ENCODE results near the gene CCBE1.
"Not testable (repeated sequence)": the region's sequence is repeated elsewhere in the genome, so short reads cannot be mapped to it uniquely, and the experiment has no call there.

CCBE1 gene

GRCh38 chr18:59684777-59685176, 12.4 kb downstream of the CCBE1 start:
- no peak for DNase-seq (ENCODE audit: low read depth in 4 of 4, low spot score in 1 of 4)

- no peak for DNase-seq (ENCODE audit: low read depth in 4 of 4, low spot score in 1 of 4)
These were observed 15.7 kb downstream of the CCBE1 start for GRCh38 chr18:59681521-59682004.

GRCh38 chr18:59681051-59681450, 16.2 kb downstream of the CCBE1 start:
- DNase-seq (ENCODE audit: low read depth in 4 of 4, low spot score in 1 of 4) = no peak

- DNase-seq (ENCODE audit: low read depth in 4 of 4, low spot score in 1 of 4) = no peak
These were observed 21.9 kb downstream of the CCBE1 start for GRCh38 chr18:59675346-59675745.

- DNase-seq (ENCODE audit: low read depth in 4 of 4, low spot score in 1 of 4) = no peak
These were observed 22.3 kb downstream of the CCBE1 start for GRCh38 chr18:59674903-59675270.

GRCh38 chr18:59674186-59674902, 22.9 kb downstream of the CCBE1 start:
- DNase-seq (ENCODE audit: low read depth in 4 of 4, low spot score in 1 of 4) = no peak

- DNase-seq (ENCODE audit: low read depth in 4 of 4, low spot score in 1 of 4) = no peak
These were observed 24.9 kb downstream of the CCBE1 start for GRCh38 chr18:59672235-59672711.

GRCh38 chr18:59671551-59671950, 25.7 kb downstream of the CCBE1 start:
- no peak for DNase-seq (ENCODE audit: low read depth in 4 of 4, low spot score in 1 of 4)

- DNase-seq (ENCODE audit: low read depth in 4 of 4, low spot score in 1 of 4) = no peak
These were observed 27.2 kb downstream of the CCBE1 start for GRCh38 chr18:59669872-59670657.

GRCh38 chr18:59667488-59667887, 29.7 kb downstream of the CCBE1 start:
- DNase-seq (ENCODE audit: low read depth in 4 of 4, low spot score in 1 of 4) = no peak

GRCh38 chr18:59666007-59666402, 31.2 kb downstream of the CCBE1 start:
- not testable (repeated sequence) for DNase-seq (ENCODE audit: low read depth in 4 of 4, low spot score in 1 of 4)

GRCh38 chr18:59665057-59666006, 31.9 kb downstream of the CCBE1 start:
- DNase-seq (ENCODE audit: low read depth in 4 of 4, low spot score in 1 of 4) = no peak

- no peak for DNase-seq (ENCODE audit: low read depth in 4 of 4, low spot score in 1 of 4)
These were observed 32.9 kb downstream of the CCBE1 start for GRCh38 chr18:59664329-59664728.

- DNase-seq (ENCODE audit: low read depth in 4 of 4, low spot score in 1 of 4) = no peak
These were observed 34.1 kb downstream of the CCBE1 start for GRCh38 chr18:59663096-59663495.

GRCh38 chr18:59661891-59662701, 35.1 kb downstream of the CCBE1 start:
- no peak for DNase-seq (ENCODE audit: low read depth in 4 of 4, low spot score in 1 of 4)

- DNase-seq (ENCODE audit: low read depth in 4 of 4, low spot score in 1 of 4) = no peak
These were observed 36.2 kb downstream of the CCBE1 start for GRCh38 chr18:59660786-59661743.

- no peak for DNase-seq (ENCODE audit: low read depth in 4 of 4, low spot score in 1 of 4)
These were observed 36.9 kb downstream of the CCBE1 start for GRCh38 chr18:59660366-59660765.

- DNase-seq (ENCODE audit: low read depth in 4 of 4, low spot score in 1 of 4) = no peak
These were observed 37.6 kb downstream of the CCBE1 start for GRCh38 chr18:59659508-59660170.

- no peak for DNase-seq (ENCODE audit: low read depth in 4 of 4, low spot score in 1 of 4)
These were observed 38.3 kb downstream of the CCBE1 start for GRCh38 chr18:59658941-59659340.
